GM20000 (cell line): ENCODE measurements around the gene ELFN2.

Source experiments
- DNase-seq: peaks from one replicate; pipeline ENCODE4 v3.0.0; 2012; ENCODE audit warnings: low spot score
- CTCF ChIP-seq: IDR thresholded peaks from 2 replicates; pipeline ENCODE4 v1.5.1; 2012; ENCODE audit warnings: mild to moderate bottlenecking, control low read depth; ENCODE audit errors: extremely low read depth, missing control alignments

Gene ELFN2

GRCh38 chr22:37417677-37418348 lies 9.5 kb downstream of the ELFN2 start:
- TF ChIP-seq CTCF = no peak
- DNase-seq = no peak

- no peak for DNase-seq
These were observed 10.0 kb downstream of the ELFN2 start for GRCh38 chr22:37417264-37417663.

GRCh38 chr22:37416827-37417226 lies 10.5 kb downstream of the ELFN2 start:
- no peak for TF ChIP-seq CTCF
- no peak for DNase-seq

More at GRCh38 chr22:37417264-37417663, 10.0 kb downstream of the ELFN2 start:
- no peak for TF ChIP-seq CTCF

GRCh38 chr22:37416389-37416788 lies 10.9 kb downstream of the ELFN2 start:
- TF ChIP-seq CTCF = no peak
- DNase-seq = no peak

- no peak for TF ChIP-seq CTCF
These were observed 12.1 kb downstream of the ELFN2 start for GRCh38 chr22:37415210-37415609.

GRCh38 chr22:37414288-37414687 lies 13.0 kb downstream of the ELFN2 start:
- DNase-seq = no peak
- TF ChIP-seq CTCF = no peak

More at GRCh38 chr22:37415210-37415609, 12.1 kb downstream of the ELFN2 start:
- DNase-seq = no peak

GRCh38 chr22:37413546-37413945 lies 13.7 kb downstream of the ELFN2 start:
- no peak for TF ChIP-seq CTCF
- no peak for DNase-seq
